Parietal lobe (tissue), 2 donors: ENCODE results near the gene C6orf52. TPM values are rescaled to one million over a fixed set of nuclear protein-coding genes. Genes with fewer than 3 reads are reported as not detected.

Experiments used
- small RNA-seq: library from RNA; depleted of rRNA; stranded (forward); fragments of <200 nt; gene quantifications from one replicate; pipeline ENCODE3, GENCODE V24; 2014; ENCODE audit warnings: low replicate concordance
- total RNA-seq: library from RNA; depleted of rRNA; stranded (reverse); fragments of >200 nt; gene quantifications from one replicate; pipeline ENCODE4 v1.2.3, GENCODE V29; 2014

The C6orf52 gene
- total RNA-seq: not detected

DNA sequence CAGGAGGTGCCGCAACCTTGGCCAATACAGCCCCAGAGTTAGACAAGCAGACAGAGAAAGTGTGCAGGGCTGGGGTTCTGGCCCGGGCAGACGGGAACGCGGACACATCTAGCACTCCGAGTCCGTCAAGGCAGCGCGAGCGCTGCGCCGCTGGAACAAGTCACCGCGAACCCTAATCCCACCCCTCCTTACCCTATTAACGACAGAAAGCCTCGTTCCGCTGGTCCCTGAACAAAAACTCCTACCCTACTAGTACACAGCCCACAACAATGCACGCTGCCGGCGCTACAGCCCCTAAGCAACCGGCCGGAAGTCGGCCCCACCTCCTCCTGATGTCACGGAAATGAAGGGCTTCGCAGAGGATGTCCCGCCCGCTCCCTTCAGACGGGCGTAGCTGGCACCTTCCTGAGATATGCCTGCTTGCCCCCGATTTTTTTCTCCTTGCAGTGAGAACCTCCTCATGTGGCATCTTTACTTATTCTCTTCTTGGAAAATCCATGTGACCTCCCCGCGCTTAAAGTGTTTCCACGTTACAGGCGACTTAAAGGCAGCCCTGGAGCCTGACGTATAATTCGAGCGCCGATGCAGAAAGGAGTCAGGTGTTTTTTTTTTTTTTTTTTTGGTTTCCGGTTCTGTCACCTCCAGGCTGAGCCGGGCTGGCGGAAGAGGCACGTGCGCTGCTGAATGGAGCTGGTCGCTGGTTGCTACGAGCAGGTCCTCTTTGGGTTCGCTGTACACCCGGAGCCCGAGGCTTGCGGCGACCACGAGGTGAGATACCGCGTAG is at the start of gene C6orf52, which contains the start of gene PAK1IP1:
TSS of gene C6orf52 (minus strand) at position 315 of the 784 bp plus-strand sequence. CDS start 7,066 bp downstream, outside the sequence.
TSS of gene PAK1IP1 (plus strand) at position 671 of the 784 bp plus-strand sequence. CDS start at position 685, 14 bp downstream.

DNA sequence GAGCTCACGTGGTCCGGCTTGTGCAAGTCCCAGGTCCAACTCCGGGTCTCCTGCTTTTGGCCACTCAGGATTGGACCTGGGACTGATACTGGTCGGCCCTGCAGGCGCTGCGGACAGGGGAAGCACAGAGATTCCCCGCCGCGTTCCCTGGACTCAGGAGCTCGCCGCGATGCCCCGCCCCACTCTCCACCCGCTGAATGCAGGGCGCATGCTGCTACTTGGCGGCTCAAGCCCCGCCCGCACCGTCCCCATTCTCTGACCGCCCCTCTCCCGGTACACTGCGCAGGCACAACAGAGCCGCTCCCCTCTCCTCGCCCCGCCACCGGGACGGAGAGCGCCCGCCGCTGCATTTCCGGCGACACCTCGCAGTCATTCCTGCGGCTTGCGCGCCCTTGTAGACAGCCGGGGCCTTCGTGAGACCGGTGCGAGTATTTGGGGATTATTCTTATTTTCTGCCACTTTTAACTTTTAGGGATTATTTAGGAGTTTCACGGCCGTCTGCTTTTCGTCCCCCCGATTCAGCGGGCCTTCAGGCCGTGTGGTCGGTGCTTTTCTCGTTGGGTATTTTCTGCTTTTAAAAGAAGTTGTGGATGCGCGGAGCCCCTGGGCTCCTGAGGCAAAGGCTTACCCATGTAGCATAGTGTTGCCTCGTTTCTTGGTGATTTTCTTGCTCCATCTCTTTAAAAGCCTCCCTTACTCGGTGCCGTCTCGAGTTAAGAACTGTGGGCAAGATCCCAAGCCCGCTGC is 28.6 kb upstream of the C6orf52 start, which contains the start of gene TMEM14C:
TSS of gene TMEM14C (plus strand) at position 251 of the 747 bp plus-strand sequence. CDS start 1,544 bp downstream, outside the sequence.

Small RNAs within 50 kb of the gene (small RNA-seq; reads per million reads assigned to genes)
- not detected for gene RF00019

Other genes with a start within 250 kb of the C6orf52 start
- gene GCNT2, start 173.3 kb downstream of the C6orf52 start, total RNA-seq: 26.3 TPM
- 14.1 TPM for gene PAK1IP1, start 356 bp upstream of the C6orf52 start, total RNA-seq
- gene TMEM14C, start 28.5 kb upstream of the C6orf52 start, total RNA-seq: 36.6 TPM
- gene TMEM14B, start 53.2 kb upstream of the C6orf52 start, total RNA-seq: 70.7 TPM
- gene MAK, start 143.9 kb upstream of the C6orf52 start, total RNA-seq: 0.31 TPM
- gene GCM2, start 187.4 kb upstream of the C6orf52 start, total RNA-seq: not detected
- 11.9 TPM for gene SYCP2L, start 192.4 kb upstream of the C6orf52 start, total RNA-seq